Kidney epithelial cell (primary cell): ENCODE results near the gene OR14J1. TPM values are rescaled to one million over a fixed set of nuclear protein-coding genes. Genes with fewer than 3 reads are reported as not detected.

Source experiments
- DNase-seq: peaks from one replicate; pipeline ENCODE4 v3.0.0-alpha.2; 2010; ENCODE audit warnings: low read depth
- H3K27me3 ChIP-seq: 2 replicates; pipeline ENCODE4 v1.6.0; 2011; ENCODE audit warnings: low read length; ENCODE audit not compliant: control insufficient read depth, insufficient read depth
- H3K36me3 ChIP-seq: 2 replicates; pipeline ENCODE4 v1.5.1; 2011; ENCODE audit warnings: low read length; ENCODE audit not compliant: control insufficient read depth, insufficient read depth
- H3K4me3 ChIP-seq: 2 replicates; pipeline ENCODE4 v1.5.1; 2011; ENCODE audit warnings: low read depth, mild to moderate bottlenecking, control low read depth, low read length
- CTCF ChIP-seq: IDR thresholded peaks from 2 replicates; pipeline ENCODE4 v1.5.1; 2011; ENCODE audit warnings: mild to moderate bottlenecking, moderate library complexity, low read length, control low read depth, inconsistent platforms; ENCODE audit not compliant: insufficient read depth, poor library complexity, severe bottlenecking
- total RNA-seq: library from RNA; depleted of rRNA; stranded (reverse); fragments of >200 nt; gene quantifications from 2 replicates; pipeline ENCODE4 v1.2.3, GENCODE V29; 2015

Gene OR14J1
- not detected in 2 replicates for total RNA-seq

- Histone ChIP-seq H3K4me3 (no peak within 1 kb of the TSS), H3K27me3 (no peaks in the 10 kb centered on the region), H3K36me3 (no peaks in the 10 kb centered on the region)
- TF ChIP-seq CTCF: no peak
- no peak for DNase-seq
Observed at GRCh38 chr6:29301316-29301715, at the start of gene OR14J1. Gene OR14J1 (plus strand): TSS chr6:29301701. CDS start chr6:29306690, 4,989 bp downstream.

- Histone ChIP-seq H3K36me3 (no peaks in the 10 kb centered on the region), H3K4me3 (no peak overlapping the region), H3K27me3 (no peaks in the 10 kb centered on the region)
- DNase-seq: no peak
- TF ChIP-seq CTCF: no peak
Observed at GRCh38 chr6:29251736-29252135, 49.8 kb upstream of the OR14J1 start.

- Histone ChIP-seq H3K36me3 (no peaks in the 10 kb centered on the region), H3K27me3 (no peaks in the 10 kb centered on the region), H3K4me3 (no peak overlapping the region)
- no peak for DNase-seq
- TF ChIP-seq CTCF: no peak
Observed at GRCh38 chr6:29255530-29255929, 46.0 kb upstream of the OR14J1 start.

GRCh38 chr6:29259721-29260120 lies 41.8 kb upstream of the OR14J1 start:
- no peak overlapping the region for H3K4me3 ChIP-seq
- TF ChIP-seq CTCF: no peak
- DNase-seq: no peak
- H3K36me3 ChIP-seq: no peaks in the 10 kb centered on the region
- H3K27me3 ChIP-seq: no peaks in the 10 kb centered on the region

- no peak overlapping the region for H3K4me3 ChIP-seq
- no peak for DNase-seq
- no peak for TF ChIP-seq CTCF
- H3K27me3 ChIP-seq: no peaks in the 10 kb centered on the region
- no peaks in the 10 kb centered on the region for H3K36me3 ChIP-seq
Observed at GRCh38 chr6:29263001-29263400, 38.5 kb upstream of the OR14J1 start.

- H3K27me3 ChIP-seq: no peaks in the 10 kb centered on the region
- TF ChIP-seq CTCF: no peak
- peak; percentile 2 for DNase-seq
Observed at GRCh38 chr6:29294499-29294914, 7.0 kb upstream of the OR14J1 start.

More at GRCh38 chr6:29294499-29294914, 7.0 kb upstream of the OR14J1 start:
- Histone ChIP-seq H3K4me3 (no peak overlapping the region), H3K36me3 (no peaks in the 10 kb centered on the region)
